Neuronal stem cell (in vitro differentiated cells): ENCODE data around the gene AKTIP. TPM values are rescaled to one million over a fixed set of nuclear protein-coding genes. Genes with fewer than 3 reads are reported as not detected.

Source experiments
- DNase-seq: peaks from one replicate; pipeline ENCODE4 v3.0.0-alpha.2; 2013; ENCODE audit warnings: low spot score
- H2AFZ ChIP-seq: one replicate; pipeline ENCODE4 v1.6.1; 2013; ENCODE audit warnings: mild to moderate bottlenecking, low read length, inconsistent platforms
- H2AK5ac ChIP-seq: 2 replicates; pipeline ENCODE4 v1.6.1; 2013; ENCODE audit warnings: low read depth, mild to moderate bottlenecking, inconsistent platforms, low read length, moderate library complexity, mixed read lengths
- H2BK120ac ChIP-seq: 2 replicates; pipeline ENCODE4 v1.6.1; 2013; ENCODE audit warnings: low read depth, mild to moderate bottlenecking, inconsistent platforms, low read length, moderate library complexity, mixed read lengths
- H2BK12ac ChIP-seq: one replicate; pipeline ENCODE4 v1.6.1; 2013; ENCODE audit warnings: low read length, inconsistent platforms
- H2BK15ac ChIP-seq: 2 replicates; pipeline ENCODE4 v1.6.1; 2013; ENCODE audit warnings: mild to moderate bottlenecking, low read length, inconsistent platforms, mixed read lengths
- H2BK5ac ChIP-seq: one replicate; pipeline ENCODE4 v1.6.1; 2013; ENCODE audit warnings: inconsistent platforms, mild to moderate bottlenecking, low read length, moderate library complexity
- H3K14ac ChIP-seq: one replicate; pipeline ENCODE4 v1.6.1; 2013; ENCODE audit warnings: low read length, inconsistent platforms
- H3K18ac ChIP-seq: 2 replicates; pipeline ENCODE4 v1.6.1; 2013; ENCODE audit warnings: low read length, inconsistent platforms
- H3K23ac ChIP-seq: 2 replicates; pipeline ENCODE4 v1.6.1; 2013; ENCODE audit warnings: low read depth, mild to moderate bottlenecking, mixed read lengths, low read length, inconsistent platforms; ENCODE audit not compliant: poor library complexity
- H3K27ac ChIP-seq: replicated peaks from 3 replicates; pipeline ENCODE4 v1.5.1; 2013; ENCODE audit warnings: low read length, inconsistent platforms
- H3K27me3 ChIP-seq, 3 experiments: 2 replicates each; pipeline ENCODE4 v1.6.1; 2013; ENCODE audit warnings: low read length in 3 of 3, mild to moderate bottlenecking in 2 of 3, inconsistent platforms in 1 of 3, low read depth in 1 of 3, mixed read lengths in 1 of 3, moderate library complexity in 1 of 3; ENCODE audit not compliant: control insufficient read depth in 3 of 3, insufficient read depth in 3 of 3
- H3K36me3 ChIP-seq, 2 donors: replicated peaks in 1 of 2; 2 replicates each; pipeline ENCODE4 v1.6.1; 2013; ENCODE audit warnings: low read length in 2 of 2; ENCODE audit not compliant: control insufficient read depth in 2 of 2, insufficient read depth in 2 of 2
- H3K4ac ChIP-seq: 2 replicates; pipeline ENCODE4 v1.6.1; 2013; ENCODE audit warnings: inconsistent platforms, mild to moderate bottlenecking, low read length, moderate library complexity
- H3K4me1 ChIP-seq, 2 donors: 1 replicate in 1 of 2; 2 replicates in 1 of 2; pipeline ENCODE4 v1.6.1; 2013; ENCODE audit warnings: low read length in 2 of 2, low read depth in 1 of 2; ENCODE audit not compliant: control insufficient read depth in 2 of 2, insufficient read depth in 1 of 2
- H3K4me2 ChIP-seq: one replicate; pipeline ENCODE4 v1.6.1; 2013; ENCODE audit warnings: mild to moderate bottlenecking, low read length, inconsistent platforms; ENCODE audit not compliant: insufficient read depth, poor library complexity, severe bottlenecking
- H3K4me3 ChIP-seq, 2 donors: 2 replicates each; pipeline ENCODE4 v1.5.1; 2013; ENCODE audit warnings: low read length in 2 of 2, mild to moderate bottlenecking in 2 of 2, inconsistent platforms in 1 of 2, moderate library complexity in 1 of 2
- H3K79me1 ChIP-seq: one replicate; pipeline ENCODE4 v1.6.1; 2013; ENCODE audit warnings: low read depth, mild to moderate bottlenecking, inconsistent platforms, low read length, moderate library complexity
- H3K9ac ChIP-seq: one replicate; pipeline ENCODE4 v1.6.1; 2013; ENCODE audit warnings: mild to moderate bottlenecking, low read depth, low read length, inconsistent platforms; ENCODE audit not compliant: poor library complexity
- H3K9me3 ChIP-seq, 2 donors: replicated peaks in 1 of 2; 2 replicates each; pipeline versions ENCODE3 to v1.6.1; 2013; ENCODE audit warnings: low read length in 2 of 2, mild to moderate bottlenecking in 2 of 2, inconsistent platforms in 1 of 2, low read depth in 1 of 2, mixed read lengths in 1 of 2, moderate library complexity in 1 of 2; ENCODE audit not compliant: control insufficient read depth in 2 of 2, insufficient read depth in 1 of 2
- H4K8ac ChIP-seq: one replicate; pipeline ENCODE4 v1.6.1; 2013; ENCODE audit warnings: low read depth, mild to moderate bottlenecking, inconsistent platforms, low read length, moderate library complexity
- H4K91ac ChIP-seq: one replicate; pipeline ENCODE4 v1.6.1; 2013; ENCODE audit warnings: low read length, low read depth, mild to moderate bottlenecking, inconsistent platforms; ENCODE audit not compliant: poor library complexity
- WGBS, 2 donors: extraction: QIAGEN DNeasy Blood & Tissue Kit; methylation state at CpG; one replicate each; pipeline ENCODE4 v1.1.7; 2013; ENCODE audit warnings: missing lambda C conversion rate in 2 of 2, mixed read lengths in 1 of 2; ENCODE audit not compliant: insufficient read length in 2 of 2, insufficient replicate concordance in 1 of 2; ENCODE audit errors: extremely low coverage in 2 of 2; 5-methylcytosine and 5-hydroxymethylcytosine counted together
- polyA plus RNA-seq, 2 experiments: library from polyadenylated mRNA; stranded (reverse); fragments of 200-250 nt; gene quantifications; one replicate each; pipeline ENCODE4 v1.2.3, GENCODE V29; 2013

AKTIP gene
- 13.5 TPM for polyA plus RNA-seq (2013, experiment 1 of 2)
- polyA plus RNA-seq (2013, experiment 2 of 2), result 15.3 TPM

DNA sequence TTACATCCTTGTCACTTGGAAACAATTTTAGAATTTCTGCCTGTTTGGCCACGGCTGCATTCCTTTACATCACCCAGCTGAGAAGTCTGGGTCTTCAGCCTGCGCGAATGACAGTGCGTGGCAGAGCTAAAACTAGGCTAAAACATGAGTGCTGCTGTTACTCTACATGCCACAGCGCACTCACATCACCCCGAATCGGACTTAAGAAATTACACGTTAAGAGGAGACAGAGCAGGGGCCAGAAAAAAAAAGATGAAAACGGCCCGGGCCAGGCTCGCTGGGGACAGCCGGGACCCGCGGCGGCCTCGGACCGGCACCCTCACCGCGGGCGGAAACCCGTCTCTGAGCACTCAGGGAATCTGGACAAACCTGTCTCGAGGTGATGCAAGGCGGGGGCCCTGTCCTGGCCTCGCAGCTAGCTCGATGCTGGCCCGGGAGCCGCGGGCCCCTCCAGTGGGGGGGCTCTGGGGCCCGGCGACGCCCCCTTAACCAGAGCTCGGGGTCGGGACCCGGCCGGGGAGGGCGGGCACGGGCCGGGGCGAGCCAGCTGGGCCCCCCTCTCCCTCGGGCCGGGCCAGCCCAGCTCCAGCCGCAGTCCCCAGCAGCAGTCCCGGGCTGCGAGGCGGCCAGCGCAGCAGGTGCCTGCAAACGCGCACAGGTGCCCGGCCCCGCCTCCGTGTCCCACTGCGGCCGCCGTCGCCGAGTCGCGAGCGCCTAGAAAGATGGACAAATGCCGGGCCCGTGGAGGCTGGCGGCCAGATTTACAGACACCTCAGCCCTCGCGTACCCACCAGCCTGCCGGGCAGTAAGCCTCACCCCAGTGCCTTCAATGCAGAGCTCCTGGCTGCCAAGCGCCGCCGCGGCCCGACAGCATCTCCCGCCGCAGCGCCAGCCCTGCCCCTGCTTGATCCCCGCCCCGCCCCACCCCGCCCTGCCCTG, at the start of gene AKTIP:
Gene AKTIP (minus strand): TSS at position 879 of the 939 bp plus-strand sequence. CDS start 2,950 bp downstream, outside the sequence.
- peaks cover 1 to 13% of the 10 kb centered on the region in 2 donors for H3K36me3 ChIP-seq
- peak within 1 kb of the TSS; percentile 52 for H4K8ac ChIP-seq
- H2BK15ac ChIP-seq, result no peak within 1 kb of the TSS
- H3K4me3 ChIP-seq, result peak within 1 kb of the TSS; percentile 80 to 94
- no peak within 1 kb of the TSS for H2AK5ac ChIP-seq
- H3K18ac ChIP-seq, result peak within 1 kb of the TSS; percentile 83
- no peak within 1 kb of the TSS for H3K4ac ChIP-seq
- H3K9ac ChIP-seq, result peak within 1 kb of the TSS; percentile 90
- H2BK5ac ChIP-seq, result peak within 1 kb of the TSS; percentile 21
- H3K4me2 ChIP-seq, result peak within 1 kb of the TSS; percentile 83
- no CpG with 5 or more reads among the region's 76 CpGs for WGBS, 2 donors
- no peaks in the 10 kb centered on the region for H3K79me1 ChIP-seq
- peak within 1 kb of the TSS; percentile 85 for H3K27ac ChIP-seq
- no peak within 1 kb of the TSS for H4K91ac ChIP-seq
- H3K14ac ChIP-seq, result peak within 1 kb of the TSS; percentile 57
- H2BK12ac ChIP-seq, result no peak within 1 kb of the TSS
- H3K4me1 ChIP-seq, result peaks cover 7 to 20% of the 10 kb centered on the region in 2 donors
- H3K9me3 ChIP-seq, result no peaks in the 10 kb centered on the region
- peaks cover 0 to 3% (median 0%) of the 10 kb centered on the region in 3 experiments for H3K27me3 ChIP-seq
- DNase-seq, result peak; percentile 24
- no peak within 1 kb of the TSS for H2BK120ac ChIP-seq
- H2AFZ ChIP-seq, result peak within 1 kb of the TSS; percentile 92
- H3K23ac ChIP-seq, result peak within 1 kb of the TSS; percentile 82

DNA sequence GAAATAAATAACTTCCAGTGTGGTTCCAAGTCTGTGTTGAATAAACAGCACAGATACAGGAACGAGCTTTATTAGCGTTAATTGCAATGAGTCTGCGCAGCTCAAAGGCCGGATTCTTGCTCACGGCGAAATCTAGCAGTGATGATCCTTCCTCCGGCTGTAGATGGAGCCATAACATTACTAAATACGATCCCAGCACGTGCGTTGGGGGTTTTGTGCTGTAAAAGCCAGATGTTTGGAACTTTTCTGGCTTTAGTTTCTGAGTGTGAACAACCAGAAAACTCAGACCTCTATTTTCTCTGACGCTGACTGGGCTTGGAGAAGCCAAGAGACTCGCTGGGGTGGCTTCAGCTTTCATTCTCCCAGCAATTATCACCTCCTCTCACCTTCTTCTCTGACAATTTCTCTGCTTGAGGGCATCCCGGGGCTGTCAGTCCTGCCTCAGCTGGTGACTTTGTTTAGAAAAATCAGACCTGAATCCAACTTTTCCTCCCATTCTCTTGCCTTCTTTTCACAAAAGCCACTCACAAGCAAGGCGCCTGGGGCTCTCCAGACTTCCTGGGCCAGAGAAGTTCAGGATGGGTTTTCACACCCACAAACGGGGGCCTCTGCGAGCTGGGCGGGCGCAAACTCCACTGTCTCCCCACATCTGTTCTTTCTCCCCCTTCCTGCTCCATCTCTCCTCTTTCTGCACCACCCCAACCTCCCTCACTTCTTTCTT, 47.1 kb upstream of the AKTIP start:
- Histone ChIP-seq H2BK120ac (no peak overlapping the region), H2BK15ac (no peak overlapping the region), H4K8ac (no peak overlapping the region), H3K27ac (no peak overlapping the region), H2BK5ac (no peak overlapping the region), H3K4me3 (no peak overlapping the region), H3K4me1 (peaks cover 3 to 9% of the 10 kb centered on the region in 2 donors), H3K23ac (no peak overlapping the region), H3K9me3 (no peaks in the 10 kb centered on the region), H3K4me2 (no peak overlapping the region), H2BK12ac (no peak overlapping the region), H2AK5ac (no peak overlapping the region), H3K9ac (no peak overlapping the region), H2AFZ (peak overlapping the region; percentile 78), H3K18ac (peak overlapping the region; percentile 22), H3K36me3 (no peaks in the 10 kb centered on the region), H3K4ac (no peak overlapping the region), H3K14ac (no peak overlapping the region), H4K91ac (no peak overlapping the region), H3K79me1 (no peaks in the 10 kb centered on the region), H3K27me3 (peaks cover 0 to 20% (median 0%) of the 10 kb centered on the region in 3 experiments)
- WGBS, 2 donors, result no CpG with 5 or more reads among the region's 18 CpGs
- DNase-seq, result peak; percentile 64

DNA sequence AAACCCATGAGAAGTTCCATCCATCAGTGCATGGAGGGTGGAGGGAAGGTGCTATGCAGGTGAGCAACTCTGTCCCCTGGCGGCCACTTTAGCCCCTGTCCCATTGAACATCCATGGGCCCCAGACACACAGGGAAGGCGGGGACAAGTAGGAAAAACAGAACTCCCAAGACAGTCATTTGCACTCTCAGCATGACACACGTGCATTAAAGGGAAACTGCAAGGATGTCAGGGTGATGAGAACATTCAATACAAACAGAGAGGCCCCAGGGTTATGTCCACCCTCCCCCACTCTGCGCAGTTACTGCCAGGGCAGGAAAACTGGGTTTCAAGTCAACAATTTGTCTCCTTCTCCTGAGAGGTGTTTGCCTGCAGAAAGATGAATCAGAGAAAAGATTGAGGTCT, 44.0 kb upstream of the AKTIP start:
- Histone ChIP-seq H3K4me2 (no peak overlapping the region), H3K4me3 (no peak overlapping the region), H4K91ac (no peak overlapping the region), H2BK5ac (no peak overlapping the region), H3K9ac (no peak overlapping the region), H3K14ac (no peak overlapping the region), H3K4ac (no peak overlapping the region), H2AK5ac (no peak overlapping the region), H3K4me1 (peaks cover 3 to 9% of the 10 kb centered on the region in 2 donors), H2BK120ac (no peak overlapping the region), H2BK15ac (no peak overlapping the region), H3K27me3 (peaks cover 0 to 17% (median 0%) of the 10 kb centered on the region in 3 experiments), H3K9me3 (no peaks in the 10 kb centered on the region), H3K79me1 (no peaks in the 10 kb centered on the region), H2AFZ (peak overlapping the region; percentile 52), H3K18ac (no peak overlapping the region), H4K8ac (no peak overlapping the region), H3K23ac (no peak overlapping the region), H3K36me3 (no peaks in the 10 kb centered on the region), H2BK12ac (no peak overlapping the region), H3K27ac (no peak overlapping the region)
- WGBS, 2 donors, result no CpG with 5 or more reads among the region's 4 CpGs
- DNase-seq, result no peak
